Gastroesophageal sphincter (tissue), 3 donors: ENCODE data around the gene DAP.

Experiments used
- EP300 ChIP-seq: sonication (generic); formaldehyde crosslinking; IDR thresholded peaks from one replicate; pipeline ENCODE4 v1.6.1; 2017; ENCODE audit warnings: antibody characterized with exemption, mild to moderate bottlenecking
- POLR2A ChIP-seq, 2 donors: fragments of 450-650 bp; IDR thresholded peaks; one replicate each; pipeline ENCODE4 v1.6.1; 2017; ENCODE audit warnings: antibody characterized with exemption in 2 of 2, mild to moderate bottlenecking in 2 of 2, moderate library complexity in 1 of 2
- POLR2AphosphoS5 ChIP-seq: sonication (generic); formaldehyde crosslinking; IDR thresholded peaks from one replicate; pipeline ENCODE4 v1.6.1; 2017; ENCODE audit warnings: antibody characterized with exemption
- TF ChIP-seq, protein P1 (sequence below), 4 experiments: fragments of 200-600 bp in 2 of 4; fragments of 450-650 bp in 2 of 4; sonication (generic) in 1 of 4; IDR thresholded peaks; one replicate each; pipeline ENCODE4 v1.5.1; 2017 to 2019; ENCODE audit warnings: antibody characterized with exemption in 4 of 4, mild to moderate bottlenecking in 2 of 4, moderate library complexity in 2 of 4

DNA sequence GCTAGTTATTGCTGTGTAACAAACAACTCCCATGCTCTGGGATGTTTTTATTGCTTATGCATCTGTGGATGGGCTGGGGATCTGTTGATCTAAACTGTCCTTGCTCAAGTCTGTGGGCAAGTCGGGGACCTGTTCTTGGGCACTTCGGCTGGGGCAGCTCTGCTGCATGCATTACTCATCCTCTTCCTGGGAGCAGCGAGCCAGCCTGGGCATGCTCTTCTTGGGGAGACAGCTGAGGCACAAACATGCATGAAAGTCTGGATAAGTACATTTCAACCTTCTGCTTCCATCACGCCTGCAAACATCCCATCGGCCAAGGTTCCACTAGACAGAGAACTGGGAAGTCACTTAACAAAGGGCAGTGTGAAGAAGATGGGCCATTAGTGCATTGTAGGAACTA lies 130.9 kb downstream of the DAP start:
- TF ChIP-seq, protein P1, sequence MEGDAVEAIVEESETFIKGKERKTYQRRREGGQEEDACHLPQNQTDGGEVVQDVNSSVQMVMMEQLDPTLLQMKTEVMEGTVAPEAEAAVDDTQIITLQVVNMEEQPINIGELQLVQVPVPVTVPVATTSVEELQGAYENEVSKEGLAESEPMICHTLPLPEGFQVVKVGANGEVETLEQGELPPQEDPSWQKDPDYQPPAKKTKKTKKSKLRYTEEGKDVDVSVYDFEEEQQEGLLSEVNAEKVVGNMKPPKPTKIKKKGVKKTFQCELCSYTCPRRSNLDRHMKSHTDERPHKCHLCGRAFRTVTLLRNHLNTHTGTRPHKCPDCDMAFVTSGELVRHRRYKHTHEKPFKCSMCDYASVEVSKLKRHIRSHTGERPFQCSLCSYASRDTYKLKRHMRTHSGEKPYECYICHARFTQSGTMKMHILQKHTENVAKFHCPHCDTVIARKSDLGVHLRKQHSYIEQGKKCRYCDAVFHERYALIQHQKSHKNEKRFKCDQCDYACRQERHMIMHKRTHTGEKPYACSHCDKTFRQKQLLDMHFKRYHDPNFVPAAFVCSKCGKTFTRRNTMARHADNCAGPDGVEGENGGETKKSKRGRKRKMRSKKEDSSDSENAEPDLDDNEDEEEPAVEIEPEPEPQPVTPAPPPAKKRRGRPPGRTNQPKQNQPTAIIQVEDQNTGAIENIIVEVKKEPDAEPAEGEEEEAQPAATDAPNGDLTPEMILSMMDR (IDR thresholded peaks at IDR 0.05) = no peak
- TF ChIP-seq POLR2AphosphoS5 = no peak
- no peak for TF ChIP-seq EP300
- TF ChIP-seq POLR2A (IDR thresholded peaks at IDR 0.05) = no peak
